C1 segment of cervical spinal cord (tissue), 14 donors: Measurements from ENCODE around the gene BTBD9.
A peak's percentile ranks its signal among the peaks of the same experiment; 100 is the strongest.

Experiments used
- DNase-seq, 14 donors: peaks; one replicate each; lab custom pipeline; 2025; lab: John Stamatoyannopoulos, UW

BTBD9 gene

GRCh38 chr6:38639498-38640215 is at the start of gene BTBD9:
BTBD9 (minus strand) TSS chr6:38639929.
- peak; percentile 20 to 94 (median 82) for DNase-seq

GRCh38 chr6:38688579-38689087 is 48.9 kb upstream of the BTBD9 start:
- DNase-seq, result no peak

- no peak for DNase-seq
These were observed 47.8 kb upstream of the BTBD9 start for GRCh38 chr6:38687549-38687948.

- no peak for DNase-seq
These were observed 47.3 kb upstream of the BTBD9 start for GRCh38 chr6:38687043-38687353.

- DNase-seq, result no peak
These were observed 46.7 kb upstream of the BTBD9 start for GRCh38 chr6:38686270-38687042.

GRCh38 chr6:38684904-38685303 is 45.2 kb upstream of the BTBD9 start:
- DNase-seq, result no peak

- no peak for DNase-seq
These were observed 44.5 kb upstream of the BTBD9 start for GRCh38 chr6:38684237-38684636.

- no peak for DNase-seq
These were observed 42.1 kb upstream of the BTBD9 start for GRCh38 chr6:38681850-38682249.

- DNase-seq, result no peak
These were observed 39.9 kb upstream of the BTBD9 start for GRCh38 chr6:38679668-38680067.

- DNase-seq, result no peak
These were observed 38.5 kb upstream of the BTBD9 start for GRCh38 chr6:38678178-38678760.

GRCh38 chr6:38676974-38677544 is 37.3 kb upstream of the BTBD9 start:
- DNase-seq, result no peak

GRCh38 chr6:38676236-38676973 is 36.7 kb upstream of the BTBD9 start:
- DNase-seq, result no peak

GRCh38 chr6:38673397-38674165 is 33.9 kb upstream of the BTBD9 start:
- DNase-seq, result no peak

GRCh38 chr6:38671885-38672467 is 32.2 kb upstream of the BTBD9 start:
- DNase-seq, result no peak

GRCh38 chr6:38658418-38659167 is 18.9 kb upstream of the BTBD9 start:
- DNase-seq, result no peak

- no peak for DNase-seq
These were observed 17.2 kb upstream of the BTBD9 start for GRCh38 chr6:38656896-38657295.

GRCh38 chr6:38654263-38654662 is 14.5 kb upstream of the BTBD9 start:
- DNase-seq, result no peak

- DNase-seq, result no peak
These were observed 11.5 kb upstream of the BTBD9 start for GRCh38 chr6:38651121-38651784.

- no peak for DNase-seq
These were observed 10.6 kb upstream of the BTBD9 start for GRCh38 chr6:38650207-38650752.
